SK-N-SH (cell line): Measurements from ENCODE around the gene HOXD11. TPM values are rescaled to one million over a fixed set of nuclear protein-coding genes. Genes with fewer than 3 reads are reported as not detected.
A peak's percentile ranks its signal among the peaks of the same experiment; 100 is the strongest.

Source experiments
- CTCF ChIA-PET: fragments of 300-600, 350-600 bp; formaldehyde crosslinking; extraction: SDS; loops from one replicate; lab custom pipeline; 2021; lab: Yijun Ruan, JAX
- POLR2A ChIA-PET: fragments of 350-600 bp; sonication (Branson Sonifier 250); formaldehyde crosslinking; extraction: SDS; loops from one replicate; lab custom pipeline; 2020; ENCODE audit warnings: antibody characterized with exemption, inconsistent platforms; lab: Yijun Ruan, JAX
- DNase-seq: peaks from one replicate; pipeline ENCODE4 v3.0.0; 2012
- H2AFZ ChIP-seq: fragments of 200-600 bp; sonication (generic); 2 replicates; pipeline ENCODE4 v1.8.1; 2016; ENCODE audit warnings: antibody characterized with exemption, mild to moderate bottlenecking, low read depth
- H3F3A ChIP-seq: fragments of 200-600 bp; sonication (generic); replicated peaks from 2 replicates; pipeline ENCODE3; 2016; ENCODE audit warnings: antibody characterized with exemption, mild to moderate bottlenecking; ENCODE audit not compliant: insufficient read depth
- H3K27ac ChIP-seq, 2 experiments: fragments of 200-500 bp in 1 of 2; fragments of 200-600 bp in 1 of 2; sonication (Bioruptor generic) in 1 of 2; sonication (generic), shearing (Covaris generic) in 1 of 2; 2 replicates each; pipeline versions ENCODE4 v1.5.1 to v1.6.1; 2014 to 2016; ENCODE audit warnings: low read depth in 2 of 2, inconsistent platforms in 1 of 2, low read length in 1 of 2, mild to moderate bottlenecking in 1 of 2, mixed read lengths in 1 of 2
- H3K27me3 ChIP-seq: fragments of 200-600 bp; sonication (generic), shearing (Covaris generic); 2 replicates; pipeline ENCODE4 v1.6.1; 2016; ENCODE audit warnings: mixed run types; ENCODE audit not compliant: insufficient read depth
- H3K36me3 ChIP-seq, 2 experiments: fragments of 200-500 bp in 1 of 2; fragments of 200-600 bp in 1 of 2; sonication (Bioruptor generic) in 1 of 2; sonication (generic) in 1 of 2; replicated peaks in 1 of 2; 2 replicates each; pipeline versions ENCODE3 to v1.5.1; 2014 to 2016; ENCODE audit warnings: low read length in 1 of 2, mild to moderate bottlenecking in 1 of 2; ENCODE audit not compliant: insufficient read depth in 2 of 2, control insufficient read depth in 1 of 2
- H3K4me1 ChIP-seq, 2 experiments: fragments of 200-500 bp in 1 of 2; fragments of 200-600 bp in 1 of 2; sonication (Bioruptor generic) in 1 of 2; sonication (generic), shearing (Covaris generic) in 1 of 2; 2 replicates each; pipeline versions ENCODE4 v1.5.1 to v1.6.1; 2014 to 2016; ENCODE audit warnings: low read depth in 1 of 2, low read length in 1 of 2, mixed run types in 1 of 2; ENCODE audit not compliant: insufficient read depth in 2 of 2, control insufficient read depth in 1 of 2
- H3K4me2 ChIP-seq: fragments of 200-600 bp; sonication (generic), shearing (Covaris generic); 2 replicates; pipeline ENCODE4 v1.6.1; 2017; ENCODE audit warnings: mixed run types
- H3K4me3 ChIP-seq, 2 experiments: fragments of 200-500 bp in 1 of 2; fragments of 200-600 bp in 1 of 2; sonication (Bioruptor generic) in 1 of 2; sonication (generic), shearing (Covaris generic) in 1 of 2; 2 replicates each; pipeline versions ENCODE4 v1.5.1 to v1.8.1; 2014 to 2016; ENCODE audit warnings: low read depth in 2 of 2, inconsistent platforms in 1 of 2, low read length in 1 of 2, mild to moderate bottlenecking in 1 of 2, mixed read lengths in 1 of 2, moderate library complexity in 1 of 2
- H3K79me2 ChIP-seq: fragments of 200-600 bp; sonication (generic); 2 replicates; pipeline ENCODE4 v1.8.1; 2017; ENCODE audit warnings: mild to moderate bottlenecking; ENCODE audit not compliant: insufficient read depth
- H3K9ac ChIP-seq: fragments of 200-600 bp; sonication (generic); 2 replicates; pipeline ENCODE4 v1.6.1; 2017; ENCODE audit warnings: mixed run types
- H3K9me2 ChIP-seq: fragments of 200-600 bp; sonication (generic); 2 replicates; pipeline ENCODE4 v1.6.1; 2017; ENCODE audit warnings: mixed run types
- H3K9me3 ChIP-seq: fragments of 200-600 bp; sonication (generic); 2 replicates; pipeline ENCODE4 v1.6.1; 2017; ENCODE audit warnings: mixed run types, mild to moderate bottlenecking, moderate library complexity
- H4K20me1 ChIP-seq: fragments of 200-600 bp; sonication (generic); 2 replicates; pipeline ENCODE4 v1.6.1; 2017; ENCODE audit warnings: mild to moderate bottlenecking, mixed run types; ENCODE audit not compliant: insufficient read depth
- CHD2 ChIP-seq: fragments of 150-350 bp; IDR thresholded peaks from 2 replicates; pipeline ENCODE4 v1.6.1; 2018; ENCODE audit warnings: low read length; ENCODE audit not compliant: partially characterized antibody
- FOSL2 ChIP-seq: IDR thresholded peaks from 2 replicates; pipeline ENCODE4 v1.4.0; 2012; ENCODE audit warnings: low read depth, mild to moderate bottlenecking, moderate library complexity, borderline replicate concordance
- FOXJ3 ChIP-seq: sonication (generic); formaldehyde crosslinking; IDR thresholded peaks from 2 replicates; pipeline ENCODE4 v1.5.1; 2020; ENCODE audit warnings: mild to moderate bottlenecking, missing genetic modification reagents
- GABPA ChIP-seq: IDR thresholded peaks from 2 replicates; pipeline ENCODE4 v1.4.0; 2012; ENCODE audit warnings: low read depth, mild to moderate bottlenecking
- GATA2 ChIP-seq: sonication (generic); formaldehyde crosslinking; IDR thresholded peaks from 2 replicates; pipeline ENCODE4 v1.5.0; 2020; ENCODE audit warnings: mild to moderate bottlenecking, missing genetic modification reagents
- MEF2A ChIP-seq: IDR thresholded peaks from 2 replicates; pipeline ENCODE4 v1.4.0; 2012; ENCODE audit warnings: low read depth, borderline replicate concordance
- MXI1 ChIP-seq: IDR thresholded peaks from 2 replicates; pipeline ENCODE4 v1.6.1; 2012; ENCODE audit warnings: mild to moderate bottlenecking, low read depth, low read length, improper control_type of control experiment
- PBX3 ChIP-seq: IDR thresholded peaks from 2 replicates; pipeline ENCODE4; 2012
- POLR2AphosphoS5 ChIP-seq: IDR thresholded peaks from 2 replicates; pipeline ENCODE4 v1.6.1; 2012; ENCODE audit warnings: low read depth, low read length
- RAD21 ChIP-seq: IDR thresholded peaks from 2 replicates; pipeline ENCODE4 v1.6.1; 2012; ENCODE audit warnings: mild to moderate bottlenecking, low read length
- RCOR1 ChIP-seq: fragments of 150-350 bp; IDR thresholded peaks from 2 replicates; pipeline ENCODE4 v1.6.1; 2017; ENCODE audit warnings: antibody characterized with exemption, low read length
- RXRA ChIP-seq: IDR thresholded peaks from 2 replicates; pipeline ENCODE4 v1.4.0; 2012; ENCODE audit warnings: low read depth, mild to moderate bottlenecking, borderline replicate concordance
- SMC3 ChIP-seq: IDR thresholded peaks from 2 replicates; pipeline ENCODE4 v1.6.1; 2012; ENCODE audit warnings: low read depth, low read length, improper control_type of control experiment
- TCF12 ChIP-seq: IDR thresholded peaks from 2 replicates; pipeline ENCODE4 v1.4.0; 2012
- YY1 ChIP-seq: IDR thresholded peaks from 2 replicates; pipeline ENCODE4 v1.4.0; 2012; ENCODE audit warnings: low read depth, mild to moderate bottlenecking
- ZBTB33 ChIP-seq: IDR thresholded peaks from 2 replicates; pipeline ENCODE4 v1.4.0; 2012; ENCODE audit warnings: low read depth, borderline replicate concordance
- WGBS: methylation state at CpG from one replicate; pipeline ENCODE4 v1.1.6; 2017; ENCODE audit warnings: low lambda C conversion rate; 5-methylcytosine and 5-hydroxymethylcytosine counted together
- polyA plus RNA-seq, 3 experiments: library from polyadenylated mRNA; depleted of rRNA; stranded (reverse); fragments of >200 nt; gene quantifications; 2 replicates each; pipeline ENCODE4 v1.2.3, GENCODE V29; 2012
- TF ChIP-seq, protein P1 (sequence below): fragments of 200-600 bp; sonication (generic); IDR thresholded peaks from 2 replicates; pipeline ENCODE4 v1.6.1; 2017; ENCODE audit warnings: antibody characterized with exemption, mild to moderate bottlenecking, moderate library complexity

The HOXD11 gene
- polyA plus RNA-seq, 1 of the 3 experiments (the other 2 are of a cell fraction) = not detected

DNA sequence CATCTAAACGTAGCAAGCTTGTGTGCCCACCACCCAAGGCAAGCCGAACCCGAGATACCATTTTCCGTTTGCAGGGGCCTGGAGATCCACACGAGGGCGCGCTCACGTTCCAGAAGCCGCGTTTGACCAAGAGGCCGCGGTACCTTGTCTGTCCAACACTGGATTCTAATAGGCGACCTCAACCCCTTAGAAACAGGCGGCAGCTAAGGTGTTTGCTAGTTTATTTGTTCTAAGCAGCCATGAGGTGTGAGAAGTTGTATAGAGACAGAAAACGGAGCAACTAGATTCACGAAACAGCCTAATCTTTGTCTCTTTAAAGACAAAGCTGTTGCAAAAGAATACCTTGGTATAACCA lies 4.2 kb downstream of the HOXD11 start:
- ChIA-PET POLR2A (interaction anchor here (0.7 to 1.1 kb wide), 2 partner anchors 26 to 526 kb away, joined by 3 to 4 read pairs; no protein-coding TSS in a partner anchor), CTCF (interaction anchor here (0.5 to 17.7 kb wide), 44 partner anchors 9 to 1083 kb away, joined by 3 to 264 read pairs (median 4); partner anchors contain the start of genes EVX2, HOXD12, HOXD13 and HOXD9)
- peak; percentile 88 for DNase-seq
- peaks cover 70% of the 10 kb centered on the region for H3K27me3 ChIP-seq
- H3F3A ChIP-seq = peaks cover 3% of the 10 kb centered on the region
- H3K9me3 ChIP-seq = no peaks in the 10 kb centered on the region
- H4K20me1 ChIP-seq = no peaks in the 10 kb centered on the region
- H3K4me2 ChIP-seq = peak overlapping the region; percentile 39
- peaks cover 0 to 4% of the 10 kb centered on the region in 2 experiments; a peak in 2 of 4 replicates for H3K4me1 ChIP-seq
- H3K9ac ChIP-seq = no peak overlapping the region
- TF ChIP-seq SMC3 = peak; percentile 59
- peak; percentile 65 for TF ChIP-seq RAD21
- no peak for TF ChIP-seq FOSL2
- TF ChIP-seq MEF2A = no peak
- TF ChIP-seq RXRA = no peak
- no peak for TF ChIP-seq ZBTB33
- no peak for TF ChIP-seq POLR2AphosphoS5
- TF ChIP-seq, protein P1, sequence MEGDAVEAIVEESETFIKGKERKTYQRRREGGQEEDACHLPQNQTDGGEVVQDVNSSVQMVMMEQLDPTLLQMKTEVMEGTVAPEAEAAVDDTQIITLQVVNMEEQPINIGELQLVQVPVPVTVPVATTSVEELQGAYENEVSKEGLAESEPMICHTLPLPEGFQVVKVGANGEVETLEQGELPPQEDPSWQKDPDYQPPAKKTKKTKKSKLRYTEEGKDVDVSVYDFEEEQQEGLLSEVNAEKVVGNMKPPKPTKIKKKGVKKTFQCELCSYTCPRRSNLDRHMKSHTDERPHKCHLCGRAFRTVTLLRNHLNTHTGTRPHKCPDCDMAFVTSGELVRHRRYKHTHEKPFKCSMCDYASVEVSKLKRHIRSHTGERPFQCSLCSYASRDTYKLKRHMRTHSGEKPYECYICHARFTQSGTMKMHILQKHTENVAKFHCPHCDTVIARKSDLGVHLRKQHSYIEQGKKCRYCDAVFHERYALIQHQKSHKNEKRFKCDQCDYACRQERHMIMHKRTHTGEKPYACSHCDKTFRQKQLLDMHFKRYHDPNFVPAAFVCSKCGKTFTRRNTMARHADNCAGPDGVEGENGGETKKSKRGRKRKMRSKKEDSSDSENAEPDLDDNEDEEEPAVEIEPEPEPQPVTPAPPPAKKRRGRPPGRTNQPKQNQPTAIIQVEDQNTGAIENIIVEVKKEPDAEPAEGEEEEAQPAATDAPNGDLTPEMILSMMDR = peak; percentile 90
- no peak for TF ChIP-seq GABPA
- no peak for TF ChIP-seq GATA2
- TF ChIP-seq YY1 = no peak
- peak; percentile 29 for TF ChIP-seq CHD2
- 0 out of 2 replicates have a peak, but pooled peaks have one; percentile 11 for TF ChIP-seq RCOR1
- TF ChIP-seq MXI1 = no peak
- no peak for TF ChIP-seq TCF12
- TF ChIP-seq PBX3 = no peak
- no peak for TF ChIP-seq FOXJ3
- H3K27ac ChIP-seq = no peak overlapping the region
- H3K9me2 ChIP-seq = no peaks in the 10 kb centered on the region
- no peak overlapping the region for H2AFZ ChIP-seq
- no peaks in the 10 kb centered on the region for H3K36me3 ChIP-seq
- WGBS = 2% methylated on average over 16 of the region's 16 CpGs
- H3K79me2 ChIP-seq = no peaks in the 10 kb centered on the region
- peak overlapping the region in 1 of 2 experiments; percentile 19; a peak in 1 of 4 replicates for H3K4me3 ChIP-seq
